Psoas muscle (tissue), 8 donors: ENCODE measurements around the gene AP2A2. TPM values are rescaled to one million over a fixed set of nuclear protein-coding genes. Genes with fewer than 3 reads are reported as not detected.

Source experiments
- ATAC-seq, 4 donors: fragments of 200-7000 bp; cut with Tn5 transposase; one replicate each; pipeline ENCODE4 v1.9.1; 2020; ENCODE audit warnings: moderate library complexity in 3 of 4, mild to moderate bottlenecking in 2 of 4
- DNase-seq, 2 donors: peaks; one replicate each; pipeline ENCODE4 v3.0.0-alpha.2; 2020
- H3K27ac ChIP-seq: fragments of 200-600 bp; one replicate; pipeline ENCODE4 v1.8.0; 2022
- H3K27me3 ChIP-seq, 3 donors: fragments of 200-600 bp in 1 of 3; one replicate each; pipeline versions ENCODE4 v1.6.1 to v1.8.0; 2013 to 2022; ENCODE audit warnings: low read length in 2 of 3, mild to moderate bottlenecking in 2 of 3, moderate library complexity in 1 of 3; ENCODE audit not compliant: insufficient read depth in 3 of 3
- H3K36me3 ChIP-seq, 2 donors: fragments of 200-600 bp in 1 of 2; one replicate each; pipeline versions ENCODE4 v1.6.1 to v1.8.0; 2013 to 2022; ENCODE audit warnings: low read depth in 1 of 2, mild to moderate bottlenecking in 1 of 2, moderate library complexity in 1 of 2; ENCODE audit not compliant: insufficient read depth in 1 of 2
- H3K4me1 ChIP-seq: fragments of 200-600 bp; one replicate; pipeline ENCODE4 v1.8.0; 2022
- H3K4me3 ChIP-seq: fragments of 200-600 bp; one replicate; pipeline ENCODE4 v1.8.0; 2022; ENCODE audit warnings: mild to moderate bottlenecking
- H3K9me3 ChIP-seq: fragments of 200-600 bp; one replicate; pipeline ENCODE4 v1.8.0; 2022
- WGBS, 3 donors: extraction: QIAGEN DNeasy Blood & Tissue Kit; methylation state at CpG; one replicate each; pipeline versions ENCODE4 v1.1.6 to v1.1.7; 2013; 5-methylcytosine and 5-hydroxymethylcytosine counted together
- intact Hi-C, 2 donors: fragments of 100-400 bp; cut with DNase I; formaldehyde crosslinking; loops; one replicate each; pipeline versions ENCODE4 v1.11.0 to v1.14.2; 2022
- polyA plus RNA-seq, 3 donors: library from polyadenylated mRNA; stranded (reverse); fragments of 200-250 nt; gene quantifications; one replicate each; pipeline ENCODE4 v1.2.3, GENCODE V29; 2013
- total RNA-seq, 4 donors: library from RNA; stranded (reverse); fragmentation: NEBNext Ultra II Directional in 2 of 4; extraction: Animal tissue kit (Norgen Biotek cat#: 25700) in 2 of 4; gene quantifications; one replicate each; pipeline versions ENCODE4 v1.2.1 to v1.2.4, GENCODE V29; 2021 to 2023
- TF ChIP-seq, protein P1 (sequence below): fragments of 200-600 bp; IDR thresholded peaks from one replicate; pipeline ENCODE4 v1.8.0; 2022; ENCODE audit warnings: antibody characterized with exemption
- donor health status: healthy with polysubstance abuse.
- donor health status: DM: no; HTN: no; CAD: no; lungs with moderate emphysema.
- donor health status: Bipolar disorder and iron deficiency.
- donor health status: healthy.
- donor health status: DM: yes; HTN: yes; CAD: no.
- donor health status: DM: no; HTN: no; CAD: no.
- donor health status: DM: no; HTN: no; CAD: no.
- donor health status: DM: yes; HTN: yes; CAD: no.

AP2A2 gene
- total and polyA plus RNA-seq, 7 donors = 15.9 to 31.4 (median 26.5) TPM

DNA sequence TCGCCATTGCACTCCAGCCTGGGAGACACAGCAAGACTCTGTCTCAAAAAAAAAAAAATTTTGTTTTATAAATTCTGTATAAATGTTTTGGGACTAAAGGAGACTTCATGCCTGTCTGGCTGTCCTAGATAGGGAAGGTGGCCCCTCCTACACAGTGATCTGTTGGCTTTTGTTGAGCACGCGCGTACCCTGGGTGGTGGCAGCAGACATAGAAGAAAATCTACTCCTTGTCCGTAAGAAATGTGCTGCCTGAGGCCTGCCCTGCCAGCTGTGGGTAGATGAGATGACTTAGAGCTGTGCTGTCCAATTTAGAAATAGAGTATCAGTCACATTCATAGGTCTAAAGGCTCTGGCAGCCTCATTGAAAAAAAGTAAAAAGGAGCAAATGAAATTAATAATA lies 37.0 kb downstream of the AP2A2 start:
- 86 to 96% (median 90%) methylated on average over 5 of the region's 5 CpGs for WGBS, 3 donors
- Histone ChIP-seq H3K36me3 (peaks cover 0 to 38% of the 10 kb centered on the region in 2 donors), H3K4me3 (no peak overlapping the region), H3K9me3 (no peaks in the 10 kb centered on the region), H3K4me1 (no peaks in the 10 kb centered on the region), H3K27ac (no peak overlapping the region), H3K27me3 (no peaks in the 10 kb centered on the region)
- ATAC-seq (peak in 3 of 4 donors; percentile 28 to 64 (median 44)), DNase-seq (no peak)
- intact Hi-C loops = no loop called here
- TF ChIP-seq, protein P1, sequence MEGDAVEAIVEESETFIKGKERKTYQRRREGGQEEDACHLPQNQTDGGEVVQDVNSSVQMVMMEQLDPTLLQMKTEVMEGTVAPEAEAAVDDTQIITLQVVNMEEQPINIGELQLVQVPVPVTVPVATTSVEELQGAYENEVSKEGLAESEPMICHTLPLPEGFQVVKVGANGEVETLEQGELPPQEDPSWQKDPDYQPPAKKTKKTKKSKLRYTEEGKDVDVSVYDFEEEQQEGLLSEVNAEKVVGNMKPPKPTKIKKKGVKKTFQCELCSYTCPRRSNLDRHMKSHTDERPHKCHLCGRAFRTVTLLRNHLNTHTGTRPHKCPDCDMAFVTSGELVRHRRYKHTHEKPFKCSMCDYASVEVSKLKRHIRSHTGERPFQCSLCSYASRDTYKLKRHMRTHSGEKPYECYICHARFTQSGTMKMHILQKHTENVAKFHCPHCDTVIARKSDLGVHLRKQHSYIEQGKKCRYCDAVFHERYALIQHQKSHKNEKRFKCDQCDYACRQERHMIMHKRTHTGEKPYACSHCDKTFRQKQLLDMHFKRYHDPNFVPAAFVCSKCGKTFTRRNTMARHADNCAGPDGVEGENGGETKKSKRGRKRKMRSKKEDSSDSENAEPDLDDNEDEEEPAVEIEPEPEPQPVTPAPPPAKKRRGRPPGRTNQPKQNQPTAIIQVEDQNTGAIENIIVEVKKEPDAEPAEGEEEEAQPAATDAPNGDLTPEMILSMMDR = no peak

DNA sequence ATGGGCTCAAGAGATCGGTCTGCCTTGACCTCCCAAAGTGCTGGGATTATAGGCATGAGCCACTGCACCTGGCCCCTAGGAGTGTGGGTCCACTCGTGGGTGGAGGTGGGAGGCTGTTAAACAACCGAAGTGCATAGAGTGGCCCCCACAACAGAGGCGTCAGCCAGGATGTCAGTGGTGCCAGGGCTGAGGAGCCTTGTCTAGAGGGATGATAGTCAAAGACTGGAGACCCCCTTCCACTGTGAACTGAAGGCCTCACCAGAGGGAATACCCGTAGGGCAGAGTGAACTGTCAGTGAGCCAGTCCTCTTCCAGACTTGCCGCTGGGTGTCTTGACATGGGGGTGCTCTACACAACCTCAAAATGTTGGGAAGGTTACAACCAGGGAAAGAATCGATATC lies 38.2 kb downstream of the AP2A2 start:
- Histone ChIP-seq H3K36me3 (peaks cover 0 to 38% of the 10 kb centered on the region in 2 donors), H3K9me3 (no peaks in the 10 kb centered on the region), H3K27me3 (no peaks in the 10 kb centered on the region), H3K4me3 (no peak overlapping the region), H3K27ac (no peak overlapping the region), H3K4me1 (no peaks in the 10 kb centered on the region)
- 94 to 97% (median 96%) methylated on average over 7 of the region's 7 CpGs for WGBS, 3 donors
- intact Hi-C loops = no loop called here
- peak in 1 of 2 donors; percentile 22 for DNase-seq
- TF ChIP-seq, protein P1 = no peak
- ATAC-seq = no peak

DNA sequence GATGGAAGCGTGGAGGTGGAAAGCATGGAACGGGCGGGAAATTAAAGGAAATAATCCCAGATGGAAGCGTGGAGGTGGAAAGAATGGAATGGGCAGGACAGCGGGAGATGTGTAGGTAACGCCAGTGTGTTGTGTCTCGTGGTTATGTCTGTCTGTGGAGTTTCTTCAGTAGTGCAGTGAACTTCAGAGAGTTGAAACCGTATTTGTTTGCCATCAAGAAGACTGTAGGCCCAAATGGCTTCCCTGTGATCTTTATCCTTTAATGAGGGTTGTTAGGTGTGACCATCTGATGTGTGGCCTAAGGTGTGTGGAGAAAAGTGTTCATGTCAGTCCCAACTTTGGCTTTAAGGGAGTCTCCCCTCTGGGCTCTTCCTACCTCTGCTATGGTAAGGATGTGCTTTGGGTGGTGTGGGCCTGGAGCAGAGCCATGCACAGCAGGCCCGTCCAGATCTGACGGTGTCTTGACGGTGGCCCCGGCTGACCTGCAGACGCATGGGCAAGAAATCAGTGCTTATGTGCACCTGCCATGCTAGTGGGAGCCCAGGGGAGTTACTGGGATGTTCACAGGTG lies 39.6 kb downstream of the AP2A2 start:
- Histone ChIP-seq H3K4me1 (no peaks in the 10 kb centered on the region), H3K4me3 (no peak overlapping the region), H3K27me3 (no peaks in the 10 kb centered on the region), H3K36me3 (peaks cover 0 to 31% of the 10 kb centered on the region in 2 donors), H3K27ac (no peak overlapping the region), H3K9me3 (no peaks in the 10 kb centered on the region)
- no peak for ATAC-seq
- peak in 1 of 2 donors; percentile 4 for DNase-seq
- intact Hi-C loops = no loop called here
- 73 to 80% (median 80%) methylated on average over 12 to 13 of the region's 13 CpGs for WGBS, 3 donors
- TF ChIP-seq, protein P1 = no peak

DNA sequence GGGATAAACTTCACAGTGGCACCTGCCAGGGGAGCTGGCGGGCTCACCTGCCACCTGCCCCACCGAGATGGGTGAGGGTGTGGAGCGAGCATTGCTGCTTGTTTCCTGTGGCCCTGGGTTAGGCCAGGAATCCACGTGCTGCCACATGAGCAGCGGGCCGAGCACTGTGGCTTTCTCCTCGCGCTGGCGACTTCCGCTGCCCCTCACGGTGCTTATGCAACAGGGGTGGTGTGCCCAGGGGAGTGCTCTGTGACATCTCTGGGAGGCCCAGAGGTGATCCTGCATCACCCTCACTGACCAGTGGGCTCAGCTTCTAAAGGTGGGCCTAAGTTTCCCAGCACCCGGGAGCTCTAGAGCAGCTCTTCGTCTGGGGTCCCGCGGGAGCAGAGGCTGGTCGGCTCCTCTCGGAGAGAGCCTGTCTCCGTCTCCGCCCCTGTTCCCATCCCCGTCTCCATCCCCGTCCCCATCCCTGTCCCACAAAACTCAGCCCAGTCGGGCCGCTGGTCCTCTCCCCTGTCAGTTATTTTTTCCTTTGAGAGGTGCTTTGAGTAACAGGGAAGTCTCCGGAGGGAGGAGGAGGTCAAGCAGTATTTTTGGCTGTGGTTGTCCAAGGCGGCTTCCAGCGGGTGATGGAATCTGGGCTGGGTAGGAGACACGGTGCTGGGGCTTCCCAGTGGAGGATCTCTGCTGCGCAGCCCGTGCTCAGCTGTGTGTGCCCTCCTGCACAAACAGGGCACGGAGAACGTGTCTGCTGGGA lies 42.5 kb downstream of the AP2A2 start:
- peaks cover 0 to 37% of the 10 kb centered on the region in 2 donors for H3K36me3 ChIP-seq
- no peaks in the 10 kb centered on the region for H3K4me1 ChIP-seq
- TF ChIP-seq, protein P1 = no peak
- no peaks in the 10 kb centered on the region for H3K9me3 ChIP-seq
- intact Hi-C loops = loop anchor here in 1 of 2 donors (2.0 kb wide), 1 partner anchor 19 kb away; no protein-coding TSS in a partner anchor
- ATAC-seq = no peak
- no peaks in the 10 kb centered on the region for H3K27me3 ChIP-seq
- H3K27ac ChIP-seq = no peak overlapping the region
- 76 to 77% (median 77%) methylated on average over 30 to 31 of the region's 31 CpGs for WGBS, 3 donors
- no peak for DNase-seq
- no peak overlapping the region for H3K4me3 ChIP-seq
